Activated naive CD4-positive, alpha-beta T cell treated with Interleukin-2 at 50 U/mL for 16 hours (primary cell): ENCODE results near the gene ANK2.

Experiments used
- DNase-seq: peaks from one replicate; pipeline ENCODE4 v3.0.0-alpha.2; 2020

The ANK2 gene

GRCh38 chr4:113101669-113102068, 52.2 kb downstream of the ANK2 start:
- no peak for DNase-seq

GRCh38 chr4:113103556-113103955, 54.1 kb downstream of the ANK2 start:
- DNase-seq: no peak

GRCh38 chr4:113106108-113106507, 56.7 kb downstream of the ANK2 start:
- no peak for DNase-seq

- DNase-seq: no peak
Observed at GRCh38 chr4:113109106-113109718, 59.8 kb downstream of the ANK2 start.

GRCh38 chr4:113112338-113112978, 63.0 kb downstream of the ANK2 start:
- DNase-seq: no peak

- no peak for DNase-seq
Observed at GRCh38 chr4:113113151-113113550, 63.7 kb downstream of the ANK2 start.

GRCh38 chr4:113114884-113115283, 65.4 kb downstream of the ANK2 start:
- DNase-seq: no peak

- DNase-seq: no peak
Observed at GRCh38 chr4:113116414-113117357, 67.2 kb downstream of the ANK2 start.

- DNase-seq: no peak
Observed at GRCh38 chr4:113117358-113117702, 67.9 kb downstream of the ANK2 start.

- no peak for DNase-seq
Observed at GRCh38 chr4:113122066-113122465, 72.6 kb downstream of the ANK2 start.

- no peak for DNase-seq
Observed at GRCh38 chr4:113125418-113125817, 76.0 kb downstream of the ANK2 start.

GRCh38 chr4:113131136-113131535, 81.7 kb downstream of the ANK2 start:
- no peak for DNase-seq

GRCh38 chr4:113131621-113132020, 82.2 kb downstream of the ANK2 start:
- DNase-seq: no peak

GRCh38 chr4:113141901-113142346, 92.5 kb downstream of the ANK2 start:
- DNase-seq: no peak

GRCh38 chr4:113142351-113142750, 92.9 kb downstream of the ANK2 start:
- DNase-seq: no peak

GRCh38 chr4:113144091-113144490, 94.6 kb downstream of the ANK2 start:
- DNase-seq: no peak

- no peak for DNase-seq
Observed at GRCh38 chr4:113145147-113145518, 95.7 kb downstream of the ANK2 start.

GRCh38 chr4:113145519-113146291, 96.3 kb downstream of the ANK2 start:
- DNase-seq: no peak

GRCh38 chr4:113146876-113147358, 97.5 kb downstream of the ANK2 start:
- DNase-seq: no peak

GRCh38 chr4:113147498-113148111, 98.2 kb downstream of the ANK2 start:
- no peak for DNase-seq

- no peak for DNase-seq
Observed at GRCh38 chr4:113148925-113149324, 99.5 kb downstream of the ANK2 start.

GRCh38 chr4:113153529-113154101, 104.2 kb downstream of the ANK2 start:
- no peak for DNase-seq
